HG03175 (cell line): ENCODE measurements around the gene QRICH1.
"Not testable (repeated sequence)": the region's sequence is repeated elsewhere in the genome, so short reads cannot be mapped to it uniquely, and the experiment has no call there.

Experiments used
- ATAC-seq: cut with Tn5 transposase; IDR thresholded peaks from one replicate; pipeline ENCODE4 v1.9.1; 2021; ENCODE audit warnings: mild to moderate bottlenecking, moderate library complexity; ENCODE audit not compliant: unreplicated experiment

The QRICH1 gene

DNA sequence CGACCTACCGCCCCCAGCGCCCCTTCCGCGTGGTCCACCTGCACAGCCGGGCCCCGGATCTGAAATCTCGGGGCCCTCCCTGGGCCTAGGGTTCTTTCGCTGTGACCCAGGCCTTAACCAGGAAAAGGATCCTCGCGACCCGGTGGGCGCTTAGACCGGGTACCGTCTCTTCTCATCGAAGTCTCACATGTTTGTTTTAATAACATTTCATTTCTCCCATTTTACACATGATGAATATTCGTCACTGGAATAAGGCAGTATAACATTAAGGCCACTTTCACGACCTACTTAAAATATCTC, 75.2 kb downstream of the QRICH1 start:
- ATAC-seq = no peak

- ATAC-seq = no peak
Observed at GRCh38 chr3:49017971-49018706, 75.7 kb downstream of the QRICH1 start, which contains the start of gene DALRD3. DALRD3 (minus strand) TSS chr3:49018580; CDS start chr3:49018564, 16 bp downstream.

DNA sequence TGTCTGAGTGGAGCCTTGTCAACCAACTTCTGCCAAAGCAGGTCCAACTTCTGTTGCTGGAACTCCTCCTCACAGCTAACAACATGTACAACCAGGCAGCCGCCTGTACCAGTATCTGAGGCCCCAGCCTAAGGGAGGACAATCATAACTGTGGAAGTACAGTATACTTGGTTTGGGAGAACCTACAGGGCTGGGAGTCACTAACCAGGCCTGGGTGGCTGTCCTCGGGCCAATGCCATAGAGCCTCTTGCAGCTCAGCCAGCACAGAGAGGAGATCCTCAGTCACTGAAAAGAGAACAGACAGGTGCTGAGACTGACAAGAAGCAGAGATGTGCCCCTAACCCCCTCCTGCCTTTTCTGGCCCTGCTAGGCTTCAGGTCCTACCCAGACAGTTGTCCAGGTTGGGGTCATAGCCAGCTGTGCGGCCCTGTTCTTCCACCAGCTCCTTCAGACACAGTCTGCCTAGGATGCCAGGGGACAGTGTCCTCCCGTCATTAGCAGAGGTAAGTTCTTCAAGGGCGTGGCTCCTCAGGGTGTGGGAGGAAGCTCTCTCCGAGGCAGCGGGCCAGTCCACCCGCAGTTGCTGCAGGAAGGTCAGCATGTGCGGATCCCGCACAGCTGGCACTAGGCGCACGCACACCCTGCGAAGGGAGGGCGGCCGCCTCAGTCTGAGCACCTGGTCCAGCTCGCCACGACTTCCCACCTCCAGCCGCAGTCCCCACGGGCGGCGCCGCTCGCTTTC, 76.5 kb downstream of the QRICH1 start:
- no peak for ATAC-seq

DNA sequence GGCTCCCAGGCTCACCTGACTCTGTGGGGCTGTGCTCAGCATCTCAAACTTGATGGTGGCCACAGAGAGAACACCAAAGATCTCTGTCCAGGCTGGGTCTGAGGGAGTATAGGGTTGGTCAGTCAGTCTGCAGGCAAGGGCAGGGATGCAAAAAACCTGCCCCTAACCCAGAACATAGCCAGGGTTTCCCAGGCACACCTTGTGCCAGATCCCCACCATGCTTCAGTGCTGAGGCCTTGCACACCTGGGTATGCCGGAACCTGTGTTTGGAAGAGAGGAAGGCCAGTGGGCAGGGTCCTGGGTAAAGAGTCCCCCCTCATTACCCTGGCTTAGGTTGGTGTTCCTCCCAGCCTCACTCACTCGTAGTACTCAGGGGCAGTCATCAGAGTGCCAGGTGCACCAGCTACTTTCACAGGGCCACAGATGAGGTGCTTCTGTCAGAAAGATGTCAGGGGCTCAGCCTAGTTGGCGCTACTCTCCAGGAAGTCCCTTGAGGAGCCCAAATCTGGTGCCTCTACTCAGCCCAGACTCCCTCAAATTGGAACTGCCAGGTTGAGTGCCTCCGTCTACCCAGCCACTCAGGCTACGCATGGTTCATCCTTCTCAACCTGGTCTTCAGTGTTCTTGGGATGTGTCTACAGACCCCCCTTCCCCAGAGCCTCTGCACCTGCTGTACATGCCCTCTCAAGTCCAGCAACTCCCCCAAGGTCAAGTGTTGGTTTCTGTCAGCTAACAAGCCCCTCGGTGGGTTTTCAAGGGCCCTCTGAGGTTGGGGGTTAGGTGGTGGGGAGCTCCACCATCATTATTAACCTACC, 77.2 kb downstream of the QRICH1 start:
- ATAC-seq = no peak

DNA sequence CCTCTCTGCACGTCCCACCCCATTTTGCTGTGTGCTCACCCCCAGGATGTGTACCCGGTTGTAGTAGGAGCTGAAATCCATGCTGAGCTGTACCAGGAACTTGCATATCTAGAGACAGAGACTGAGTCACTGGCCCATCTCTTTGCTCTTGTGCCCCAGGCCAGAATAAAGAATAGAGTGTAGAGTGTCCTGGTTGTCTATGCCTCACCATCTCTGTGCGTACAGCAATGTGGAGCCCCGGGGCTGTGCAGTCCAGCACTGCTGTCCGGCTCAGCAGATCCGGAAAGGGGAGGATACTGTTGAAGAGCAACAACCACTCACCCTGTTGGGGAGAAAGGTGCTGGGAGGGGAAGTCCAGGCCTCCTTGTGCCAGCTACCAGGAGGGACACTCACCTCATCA, 78.1 kb downstream of the QRICH1 start:
- no peak for ATAC-seq

- ATAC-seq = no peak
Observed at GRCh38 chr3:49015072-49015471, 78.8 kb downstream of the QRICH1 start.

GRCh38 chr3:49013738-49014660, 79.9 kb downstream of the QRICH1 start:
- ATAC-seq = no peak

GRCh38 chr3:49013113-49013737, 80.6 kb downstream of the QRICH1 start:
- no peak for ATAC-seq

GRCh38 chr3:49012441-49013017, 81.3 kb downstream of the QRICH1 start:
- no peak for ATAC-seq

GRCh38 chr3:49009396-49009795, 84.5 kb downstream of the QRICH1 start:
- ATAC-seq = no peak

DNA sequence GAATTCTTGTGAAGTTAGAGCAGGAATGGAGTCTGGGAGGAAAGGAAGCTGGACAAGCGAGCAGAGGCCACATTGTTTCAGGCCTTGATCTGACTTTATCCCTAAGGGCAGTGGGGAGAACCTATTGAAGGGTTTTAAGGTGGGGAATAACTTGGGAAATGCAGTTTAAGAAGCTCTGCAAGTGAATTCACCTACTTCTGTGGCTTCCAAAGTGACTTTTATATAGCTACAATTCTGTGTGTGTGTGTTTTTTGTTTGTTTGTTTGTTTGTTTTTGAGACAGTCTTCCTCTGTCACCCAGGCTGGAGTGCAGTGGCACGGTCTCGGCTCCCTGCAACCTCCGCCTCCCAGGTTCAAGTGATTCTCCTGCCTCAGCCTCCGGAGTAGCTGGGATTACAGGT, 85.2 kb downstream of the QRICH1 start:
- ATAC-seq = not testable (repeated sequence)

GRCh38 chr3:49007771-49008528, 85.9 kb downstream of the QRICH1 start:
- peak; percentile 35 for ATAC-seq

- ATAC-seq = peak; percentile 94
Observed at GRCh38 chr3:49007068-49007770, 86.7 kb downstream of the QRICH1 start, which contains the start of gene WDR6. WDR6 (plus strand) TSS chr3:49007391; CDS start chr3:49007432, 41 bp downstream.

GRCh38 chr3:49006408-49007067, 87.3 kb downstream of the QRICH1 start:
- no peak for ATAC-seq

GRCh38 chr3:49005998-49006397, 87.9 kb downstream of the QRICH1 start:
- no peak for ATAC-seq

- ATAC-seq = no peak
Observed at GRCh38 chr3:49005303-49005680, 88.6 kb downstream of the QRICH1 start.

DNA sequence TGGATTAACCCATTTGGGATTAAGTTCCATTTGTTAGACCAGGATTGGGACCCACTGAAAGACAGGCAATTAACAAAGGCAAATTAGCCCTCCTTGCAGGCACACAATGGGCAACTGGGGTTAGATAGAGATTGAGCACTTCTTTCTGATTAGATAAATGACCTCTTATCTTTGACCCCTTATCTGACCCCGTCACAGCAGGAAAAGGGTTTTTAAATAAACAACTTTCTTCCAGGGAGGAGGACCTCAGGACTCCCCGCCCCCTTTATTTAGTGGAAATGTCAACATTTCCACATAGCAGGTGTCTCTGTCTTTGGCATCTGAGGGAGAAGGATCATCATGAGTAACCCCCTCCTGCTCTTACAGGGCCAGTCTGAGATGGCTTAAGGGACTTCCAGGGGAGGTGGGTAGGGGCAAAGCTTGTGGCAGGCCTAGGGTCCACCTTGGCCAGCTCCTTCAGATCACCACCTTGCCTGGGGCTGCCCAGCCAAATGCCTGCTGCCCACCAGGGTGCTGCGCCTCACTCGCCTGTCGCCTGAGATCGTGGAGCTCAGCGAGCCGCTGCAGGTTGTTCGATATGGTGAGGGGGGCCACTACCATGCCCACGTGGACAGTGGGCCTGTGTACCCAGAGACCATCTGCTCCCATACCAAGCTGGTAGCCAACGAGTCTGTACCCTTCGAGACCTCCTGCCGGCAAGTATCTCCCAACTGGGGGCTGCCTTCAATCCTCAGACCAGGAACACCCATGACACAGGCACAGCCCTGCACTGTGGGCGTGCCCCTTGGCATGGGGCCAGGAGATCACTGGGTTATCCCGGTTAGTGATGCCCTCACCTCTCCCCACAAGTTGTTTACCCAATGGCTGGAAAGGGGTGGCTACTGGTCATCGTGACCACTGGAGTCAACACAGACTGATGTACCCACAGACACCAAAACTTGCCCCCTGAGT, 89.2 kb downstream of the QRICH1 start:
- ATAC-seq = no peak
